ENCODE data around the gene CUEDC2. TPM values are rescaled to one million over a fixed set of nuclear protein-coding genes. Genes with fewer than 3 reads are reported as not detected.
A peak's percentile ranks its signal among the peaks of the same experiment; 100 is the strongest.

CUEDC2 gene
- total RNA-seq, 1 donor from 2014 or later = 118 TPM

GRCh38 chr10:102435133-102435497 lies 2.7 kb upstream of the CUEDC2 start:
- peaks cover 52% of the 10 kb centered on the region for H3K4me1 Mint-ChIP-seq

GRCh38 chr10:102434394-102435132 lies 2.2 kb upstream of the CUEDC2 start:
- H3K36me3 Mint-ChIP-seq (ENCODE audit: low read depth) = no peaks in the 10 kb centered on the region
- H3K4me1 Mint-ChIP-seq = peaks cover 52% of the 10 kb centered on the region
- H3K27ac Mint-ChIP-seq (ENCODE audit: unreplicated experiment) = no peak overlapping the region
- H3K27me3 Mint-ChIP-seq (ENCODE audit: low read depth) = peaks cover 11% of the 10 kb centered on the region
- H3K4me3 Mint-ChIP-seq = peak overlapping the region; percentile 96
- TF ChIP-seq CTCF (conservative IDR thresholded peaks at IDR 0.05) = no peak
- H3K9me3 Mint-ChIP-seq = no peaks in the 10 kb centered on the region
- no peak for DNase-seq (ENCODE audit: low read depth, low spot score)

More at GRCh38 chr10:102435133-102435497, 2.7 kb upstream of the CUEDC2 start:
- Mint-ChIP-seq H3K9me3 (no peaks in the 10 kb centered on the region), H3K36me3 (ENCODE audit: low read depth) (no peaks in the 10 kb centered on the region), H3K27ac (ENCODE audit: unreplicated experiment) (no peak overlapping the region), H3K27me3 (ENCODE audit: low read depth) (peaks cover 11% of the 10 kb centered on the region), H3K4me3 (peak overlapping the region; percentile 96)
- no peak for DNase-seq (ENCODE audit: low read depth, low spot score)
- TF ChIP-seq CTCF (conservative IDR thresholded peaks at IDR 0.05) = no peak

- peaks cover 11% of the 10 kb centered on the region for H3K27me3 Mint-ChIP-seq (ENCODE audit: low read depth)
- DNase-seq (ENCODE audit: low read depth, low spot score) = no peak
- no peaks in the 10 kb centered on the region for H3K36me3 Mint-ChIP-seq (ENCODE audit: low read depth)
- TF ChIP-seq CTCF (conservative IDR thresholded peaks at IDR 0.05) = no peak
- peak overlapping the region; percentile 96 for H3K4me3 Mint-ChIP-seq
- no peaks in the 10 kb centered on the region for H3K9me3 Mint-ChIP-seq
- peaks cover 58% of the 10 kb centered on the region for H3K4me1 Mint-ChIP-seq
- H3K27ac Mint-ChIP-seq (ENCODE audit: unreplicated experiment) = no peak overlapping the region
Observed at GRCh38 chr10:102433619-102434046, 1.3 kb upstream of the CUEDC2 start.

- peaks cover 11% of the 10 kb centered on the region for H3K27me3 Mint-ChIP-seq (ENCODE audit: low read depth)
- no peak for DNase-seq (ENCODE audit: low read depth, low spot score)
- H3K27ac Mint-ChIP-seq (ENCODE audit: unreplicated experiment) = peak overlapping the region; percentile 91
- no peaks in the 10 kb centered on the region for H3K9me3 Mint-ChIP-seq
- H3K4me1 Mint-ChIP-seq = peaks cover 61% of the 10 kb centered on the region
- H3K36me3 Mint-ChIP-seq (ENCODE audit: low read depth) = no peaks in the 10 kb centered on the region
- peak overlapping the region; percentile 96 for H3K4me3 Mint-ChIP-seq
- no peak for TF ChIP-seq CTCF (conservative IDR thresholded peaks at IDR 0.05)
Observed at GRCh38 chr10:102431452-102432124, 786 bp downstream of the CUEDC2 start.

GRCh38 chr10:102429468-102429867 lies 2.9 kb downstream of the CUEDC2 start:
- Mint-ChIP-seq H3K36me3 (ENCODE audit: low read depth) (peaks cover 2% of the 10 kb centered on the region), H3K4me3 (no peak overlapping the region), H3K27ac (ENCODE audit: unreplicated experiment) (no peak overlapping the region), H3K27me3 (ENCODE audit: low read depth) (peaks cover 5% of the 10 kb centered on the region), H3K4me1 (peaks cover 62% of the 10 kb centered on the region), H3K9me3 (no peaks in the 10 kb centered on the region)
- DNase-seq (ENCODE audit: low read depth, low spot score) = no peak
- TF ChIP-seq CTCF (conservative IDR thresholded peaks at IDR 0.05) = no peak

Measured in neural crest cell (in vitro differentiated cells).